ENCODE data around the gene RIPPLY3. TPM values are rescaled to one million over a fixed set of nuclear protein-coding genes. Genes with fewer than 3 reads are reported as not detected.

Gene RIPPLY3
- total RNA-seq, 2 donors from 2014 or later: 0.21 TPM; not detected in 1

GRCh38 chr21:37039411-37040075 is 33.0 kb downstream of the RIPPLY3 start:
- intact Hi-C loops (cut with DNase I): no loop called here

GRCh38 chr21:37040212-37040611 is 33.7 kb downstream of the RIPPLY3 start:
- H3K9ac ChIP-seq (ENCODE audit: low read depth in 2 of 2, low read length in 2 of 2): no peak overlapping the region
- H3K36me3 ChIP-seq: no peaks in the 10 kb centered on the region
- DNase-seq: no peak
- H3K4me1 ChIP-seq: no peaks in the 10 kb centered on the region
- no peaks in the 10 kb centered on the region for H3K27me3 ChIP-seq
- intact Hi-C loops (cut with DNase I): no loop called here
- no peak for TF ChIP-seq CTCF (IDR thresholded peaks at IDR 0.05)
- no peak overlapping the region for H3K4me3 ChIP-seq
- no peaks in the 10 kb centered on the region for H3K9me3 ChIP-seq
- H3K27ac ChIP-seq: no peak overlapping the region

More at GRCh38 chr21:37039411-37040075, 33.0 kb downstream of the RIPPLY3 start:
- H3K4me1 ChIP-seq: no peaks in the 10 kb centered on the region
- H3K36me3 ChIP-seq: no peaks in the 10 kb centered on the region
- no peak for DNase-seq
- no peaks in the 10 kb centered on the region for H3K9me3 ChIP-seq
- H3K27me3 ChIP-seq: no peaks in the 10 kb centered on the region
- no peak overlapping the region for H3K27ac ChIP-seq
- TF ChIP-seq CTCF (IDR thresholded peaks at IDR 0.05): no peak
- no peak overlapping the region for H3K4me3 ChIP-seq
- no peak overlapping the region for H3K9ac ChIP-seq (ENCODE audit: low read depth in 2 of 2, low read length in 2 of 2)

GRCh38 chr21:37041706-37042271 is 35.3 kb downstream of the RIPPLY3 start:
- no peaks in the 10 kb centered on the region for H3K36me3 ChIP-seq
- intact Hi-C loops (cut with DNase I): no loop called here
- H3K27me3 ChIP-seq: no peaks in the 10 kb centered on the region
- no peak overlapping the region for H3K27ac ChIP-seq
- no peak for TF ChIP-seq CTCF (IDR thresholded peaks at IDR 0.05)
- no peaks in the 10 kb centered on the region for H3K4me1 ChIP-seq
- H3K9me3 ChIP-seq: no peaks in the 10 kb centered on the region
- no peak overlapping the region for H3K4me3 ChIP-seq
- no peak overlapping the region for H3K9ac ChIP-seq (ENCODE audit: low read depth in 2 of 2, low read length in 2 of 2)
- no peak for DNase-seq

- intact Hi-C loops (cut with DNase I): no loop called here
- no peaks in the 10 kb centered on the region for H3K4me1 ChIP-seq
Measured at GRCh38 chr21:37043818-37044217, 37.3 kb downstream of the RIPPLY3 start.

GRCh38 chr21:37044643-37045042 is 38.1 kb downstream of the RIPPLY3 start:
- intact Hi-C loops (cut with DNase I): no loop called here

More at GRCh38 chr21:37043818-37044217, 37.3 kb downstream of the RIPPLY3 start:
- no peak for DNase-seq
- no peaks in the 10 kb centered on the region for H3K27me3 ChIP-seq
- no peak overlapping the region for H3K27ac ChIP-seq
- no peaks in the 10 kb centered on the region for H3K36me3 ChIP-seq
- no peak overlapping the region for H3K9ac ChIP-seq (ENCODE audit: low read depth in 2 of 2, low read length in 2 of 2)
- TF ChIP-seq CTCF (IDR thresholded peaks at IDR 0.05): no peak
- no peak overlapping the region for H3K4me3 ChIP-seq
- no peaks in the 10 kb centered on the region for H3K9me3 ChIP-seq

More at GRCh38 chr21:37044643-37045042, 38.1 kb downstream of the RIPPLY3 start:
- no peaks in the 10 kb centered on the region for H3K4me1 ChIP-seq
- no peak overlapping the region for H3K9ac ChIP-seq (ENCODE audit: low read depth in 2 of 2, low read length in 2 of 2)
- DNase-seq: no peak
- no peak overlapping the region for H3K4me3 ChIP-seq
- H3K27ac ChIP-seq: no peak overlapping the region
- TF ChIP-seq CTCF (IDR thresholded peaks at IDR 0.05): no peak
- no peaks in the 10 kb centered on the region for H3K27me3 ChIP-seq
- no peaks in the 10 kb centered on the region for H3K36me3 ChIP-seq
- H3K9me3 ChIP-seq: no peaks in the 10 kb centered on the region
